Tongue (tissue), 2 donors: ENCODE measurements around the gene STK31. TPM values are rescaled to one million over a fixed set of nuclear protein-coding genes. Genes with fewer than 3 reads are reported as not detected.
"Not testable (repeated sequence)": the region's sequence is repeated elsewhere in the genome, so short reads cannot be mapped to it uniquely, and the experiment has no call there.

Source experiments
- DNase-seq: peaks from one replicate; pipeline ENCODE4 v3.0.0-alpha.2; 2015
- total RNA-seq: library from RNA; depleted of rRNA; stranded (reverse); fragments of >200 nt; gene quantifications from one replicate; pipeline ENCODE4 v1.2.3, GENCODE V29; 2014

STK31 gene
- total RNA-seq, 1 donor from 2014 or later: 0.21 TPM

DNA sequence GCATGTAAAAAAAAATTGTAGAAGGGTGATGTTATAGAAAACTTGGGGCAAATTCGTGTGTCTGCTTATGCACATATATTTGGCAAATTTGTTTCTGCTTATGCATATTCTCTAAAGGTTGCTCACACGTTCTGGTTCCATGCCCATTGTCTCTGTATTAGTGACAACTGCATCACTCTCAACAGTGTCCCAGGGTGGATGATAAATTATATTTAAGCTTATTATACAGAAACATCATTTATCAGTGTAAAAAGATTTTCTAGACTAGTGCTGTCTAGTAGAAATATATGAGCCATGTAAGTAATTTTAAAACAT lies 4.1 kb downstream of the STK31 start:
- no peak for DNase-seq

GRCh38 chr7:23714579-23714978 lies 4.6 kb downstream of the STK31 start:
- DNase-seq: no peak

GRCh38 chr7:23715099-23715498 lies 5.1 kb downstream of the STK31 start:
- DNase-seq: no peak

DNA sequence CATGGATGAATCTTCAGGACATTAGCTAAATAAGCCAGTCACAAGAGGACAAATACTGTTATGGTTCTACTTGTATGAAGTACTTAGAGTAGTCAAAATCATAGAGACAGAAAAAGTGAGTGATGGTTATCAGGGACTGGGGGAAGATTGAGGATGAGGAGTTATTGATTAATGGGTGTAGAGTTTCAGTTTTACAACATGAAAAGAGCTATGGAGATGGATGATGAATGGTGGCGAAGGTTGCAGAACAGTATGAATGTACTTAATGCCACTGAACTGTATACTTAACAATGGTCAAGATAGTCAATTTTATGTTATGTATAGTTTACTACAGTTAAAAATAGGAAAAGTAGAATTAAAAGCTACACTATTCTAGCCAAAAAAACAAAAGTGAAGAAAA lies 7.8 kb downstream of the STK31 start:
- DNase-seq: no peak

- DNase-seq: no peak
Measured at GRCh38 chr7:23721456-23721855, 11.4 kb downstream of the STK31 start.

- DNase-seq: not testable (repeated sequence)
Measured at GRCh38 chr7:23722587-23723216, 12.7 kb downstream of the STK31 start.

DNA sequence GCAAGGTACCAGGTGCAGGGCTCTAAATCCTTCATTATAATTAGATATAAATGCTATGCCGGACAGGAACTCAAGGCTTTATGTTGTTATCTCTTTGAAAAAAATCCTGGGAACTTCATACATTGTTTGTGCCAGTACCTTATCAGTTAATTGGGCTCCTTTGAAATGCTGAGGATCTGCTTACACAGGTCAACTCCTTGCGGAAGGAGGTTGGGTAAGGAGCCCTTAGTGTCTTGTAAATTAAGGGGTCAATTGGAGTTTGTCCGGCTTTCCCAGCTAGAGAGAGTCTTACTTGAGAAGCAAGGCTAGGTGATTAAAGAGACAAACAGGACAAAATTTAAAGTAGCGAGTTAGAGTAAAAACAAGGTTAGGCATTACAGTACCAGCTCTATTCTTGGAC lies 14.1 kb downstream of the STK31 start:
- not testable (repeated sequence) for DNase-seq

GRCh38 chr7:23742051-23742450 lies 32.0 kb downstream of the STK31 start:
- no peak for DNase-seq

DNA sequence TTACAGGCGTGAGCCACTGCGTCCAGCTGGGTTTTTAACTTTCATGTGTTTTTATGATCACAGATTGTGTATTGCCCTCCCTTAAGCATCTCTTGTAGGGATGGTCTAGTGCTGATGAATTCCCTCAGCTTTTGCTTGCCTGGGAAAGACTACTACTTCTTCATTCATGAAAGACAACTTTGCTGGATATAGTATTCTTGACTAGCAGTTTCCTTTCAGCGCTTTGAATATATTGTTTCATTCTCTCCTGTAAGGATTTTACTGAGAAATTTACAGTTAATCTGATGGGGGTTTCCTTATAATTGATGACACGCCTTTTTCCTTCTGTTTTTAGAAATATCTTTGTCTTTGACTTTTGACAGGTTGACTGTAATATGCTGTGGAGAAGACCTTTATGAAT lies 33.2 kb downstream of the STK31 start:
- no peak for DNase-seq

- DNase-seq: no peak
Measured at GRCh38 chr7:23746629-23747028, 36.6 kb downstream of the STK31 start.

GRCh38 chr7:23751852-23752251 lies 41.8 kb downstream of the STK31 start:
- DNase-seq: no peak

DNA sequence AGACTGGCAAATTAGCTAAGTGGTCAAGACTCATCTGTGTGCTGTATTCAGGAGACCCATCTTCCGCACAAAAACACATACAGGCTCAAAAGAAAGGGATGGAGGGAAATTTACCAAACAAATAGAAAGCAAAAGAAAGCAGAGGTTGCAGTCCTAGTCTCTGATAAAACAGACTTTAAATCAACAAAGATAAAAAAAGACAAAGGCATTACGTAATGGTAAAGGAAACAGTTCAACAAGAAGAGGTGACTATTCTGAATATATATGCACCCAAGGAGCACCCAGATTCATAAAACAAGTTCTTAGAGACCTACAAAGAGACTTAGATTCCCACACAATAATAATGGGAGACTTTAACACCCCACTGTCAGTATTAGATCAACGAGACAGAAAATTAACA lies 48.8 kb downstream of the STK31 start:
- DNase-seq: not testable (repeated sequence)

GRCh38 chr7:23759671-23760391 lies 49.8 kb downstream of the STK31 start:
- peak; percentile 10 for DNase-seq

DNA sequence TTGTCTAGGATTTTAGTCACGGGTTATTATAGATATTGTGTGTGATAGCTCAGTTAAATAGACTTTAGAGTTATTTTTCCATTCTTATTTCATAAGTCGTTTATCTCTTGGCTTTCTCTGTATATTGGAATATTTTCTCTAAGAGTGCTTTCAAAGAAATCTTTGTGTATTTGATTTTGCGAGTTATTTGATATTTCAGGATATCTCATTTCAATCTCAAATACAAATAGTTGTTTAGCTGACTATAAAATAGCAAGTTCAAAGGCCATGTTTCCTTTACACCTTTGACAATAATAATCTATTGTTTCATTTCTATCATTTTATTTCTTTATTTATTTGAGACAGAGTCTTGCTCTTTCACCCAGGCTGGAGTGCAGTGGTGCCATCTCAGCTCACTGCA lies 55.9 kb downstream of the STK31 start:
- DNase-seq: no peak

DNA sequence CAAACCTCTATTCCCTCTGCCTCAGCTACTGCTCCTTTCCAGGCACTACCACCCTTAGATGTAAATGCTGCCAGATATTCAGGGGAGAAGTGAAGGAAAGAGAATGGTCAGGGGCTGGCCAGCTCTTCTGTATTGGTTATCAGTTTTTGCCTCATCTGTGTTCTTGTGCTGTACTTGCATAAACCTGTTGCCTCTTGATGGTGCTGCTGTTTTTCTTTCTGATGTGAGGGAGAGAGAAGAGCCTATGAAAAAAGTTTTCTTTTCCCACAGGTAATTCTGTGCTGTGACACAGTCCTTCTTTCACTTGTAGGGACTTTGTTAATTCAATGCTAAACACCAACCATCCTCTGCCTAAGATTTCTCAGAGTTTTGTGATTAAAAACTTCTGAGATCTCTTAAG lies 57.5 kb downstream of the STK31 start:
- no peak for DNase-seq

DNA sequence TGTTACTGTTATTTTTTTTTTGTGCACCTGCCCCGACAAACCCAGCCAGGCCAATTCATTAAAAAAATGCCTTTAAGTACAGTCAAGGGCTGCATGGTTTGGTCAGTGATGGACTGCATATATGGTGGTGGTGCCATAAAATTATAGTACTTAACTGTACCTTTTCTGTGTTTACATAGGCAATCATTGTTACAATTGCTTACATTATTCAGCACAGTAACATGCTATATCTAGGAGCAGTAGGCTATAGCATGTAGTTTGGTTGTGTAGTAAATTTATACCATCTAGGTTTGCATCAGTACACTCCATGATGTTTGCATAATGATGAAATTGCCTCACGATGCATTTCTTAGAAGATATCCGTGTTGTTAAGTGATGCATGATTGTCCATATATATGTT lies 58.0 kb downstream of the STK31 start:
- no peak for DNase-seq

- not testable (repeated sequence) for DNase-seq
Measured at GRCh38 chr7:23779185-23779800, 69.3 kb downstream of the STK31 start.

- no peak for DNase-seq
Measured at GRCh38 chr7:23783115-23783514, 73.1 kb downstream of the STK31 start.

DNA sequence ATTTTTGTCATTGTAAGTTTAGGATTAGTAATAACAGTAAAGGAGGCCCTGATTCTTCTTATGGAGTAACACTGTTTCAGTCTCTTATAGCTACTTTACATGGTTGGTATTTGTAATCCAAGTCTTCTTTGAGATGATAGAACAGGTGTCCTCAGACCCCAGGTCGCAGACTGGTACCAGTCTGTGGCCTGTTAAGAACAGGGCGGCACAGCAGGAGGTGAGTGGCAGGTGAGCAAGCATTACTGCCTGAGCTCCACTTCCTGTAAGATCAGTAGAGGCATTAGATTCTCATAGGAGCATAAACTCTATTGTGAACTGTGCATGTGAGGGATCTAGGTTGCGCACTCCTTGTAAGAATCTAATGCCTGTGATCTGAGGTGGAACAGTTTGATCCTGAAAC lies 77.3 kb downstream of the STK31 start:
- DNase-seq: no peak

GRCh38 chr7:23788843-23789242 lies 78.8 kb downstream of the STK31 start:
- DNase-seq: no peak

GRCh38 chr7:23791721-23792120 lies 81.7 kb downstream of the STK31 start:
- DNase-seq: no peak

DNA sequence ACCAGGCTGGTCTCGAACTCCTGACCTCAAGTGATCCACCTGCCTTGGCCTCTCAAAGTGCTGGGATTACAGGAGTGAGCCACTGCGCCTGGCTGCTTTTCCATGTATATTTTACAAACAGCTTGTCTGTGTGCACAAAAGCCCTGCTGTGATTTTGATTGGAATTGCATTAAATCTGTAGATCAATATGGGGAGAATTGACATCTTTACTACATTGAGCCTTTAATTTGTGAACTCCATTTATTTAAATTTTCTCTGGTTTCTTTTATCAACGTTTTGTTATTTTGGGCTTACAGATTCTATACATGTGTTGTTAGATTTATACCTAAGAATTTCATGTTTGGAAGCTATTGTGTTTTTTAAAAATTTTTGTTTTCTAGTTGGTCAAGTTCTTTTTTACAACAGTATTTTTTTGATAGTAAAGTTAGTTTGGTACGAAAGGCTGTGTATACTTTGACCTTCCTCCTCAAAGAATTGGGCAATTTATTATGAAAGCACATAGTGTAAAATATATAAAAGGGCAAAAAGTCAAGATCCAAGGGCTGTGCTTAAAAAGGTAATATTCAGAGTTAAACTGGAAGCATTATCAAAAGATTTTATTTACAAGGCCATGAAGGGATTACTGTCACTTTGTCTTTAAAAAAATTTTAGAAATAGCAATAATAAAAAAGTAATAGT lies 92.8 kb downstream of the STK31 start:
- DNase-seq: no peak

GRCh38 chr7:23804707-23805106 lies 94.7 kb downstream of the STK31 start:
- no peak for DNase-seq
